ENCODE measurements around the gene ICE2. TPM values are rescaled to one million over a fixed set of nuclear protein-coding genes. Genes with fewer than 3 reads are reported as not detected.

ICE2 gene
- total RNA-seq, 1 experiment from 2014 or later = 62.8 TPM

- Histone ChIP-seq H3K9ac (ENCODE audit: low read length) (no peak overlapping the region), H3K4me2 (ENCODE audit: low read length) (no peak overlapping the region), H3K27ac (ENCODE audit: low read depth, low read length) (no peak overlapping the region), H4K20me1 (ENCODE audit: insufficient read depth) (no peaks in the 10 kb centered on the region), H3K36me3 (ENCODE audit: control insufficient read depth in 1 of 2, insufficient read depth in 2 of 2, low read length in 2 of 2) (peaks cover 0 to 8% of the 10 kb centered on the region in 2 experiments; a peak in 2 of 4 replicates), H3K27me3 (ENCODE audit: insufficient read depth, low read length) (no peaks in the 10 kb centered on the region), H3K4me1 (ENCODE audit: control insufficient read depth in 1 of 2, insufficient read depth in 2 of 2, low read length in 2 of 2) (no peaks in the 10 kb centered on the region), H3K9me2 (ENCODE audit: insufficient read depth) (no peaks in the 10 kb centered on the region), H3K79me2 (ENCODE audit: insufficient read depth, low read length) (no peaks in the 10 kb centered on the region), H2AFZ (ENCODE audit: low read depth, low read length, poor library complexity, severe bottlenecking) (no peak overlapping the region), H3K9me3 (ENCODE audit: control insufficient read depth in 1 of 2, insufficient read depth in 1 of 2, low read depth in 1 of 2, low read length in 2 of 2) (no peaks in the 10 kb centered on the region), H3K4me3 (replicated peaks in 1 of 2; ENCODE audit: low read depth in 1 of 2, low read length in 2 of 2) (no peak overlapping the region)
- TF ChIP-seq CEBPB (IDR thresholded peaks at IDR 0.05; ENCODE audit: low read depth) (no peak), POLR2AphosphoS5 (IDR thresholded peaks at IDR 0.05; ENCODE audit: low read depth, low read length) (no peak), EGR1 (IDR thresholded peaks at IDR 0.05; ENCODE audit: low read depth) (no peak), CTCF (IDR thresholded peaks at IDR 0.05 in 2 of 3, conservative IDR thresholded peaks at IDR 0.05 in 1 of 3; ENCODE audit: borderline replicate concordance in 1 of 3, insufficient read depth in 1 of 3, low read depth in 2 of 3, low read length in 2 of 3) (no peak), EZH2 (IDR thresholded peaks at IDR 0.05) (no peak), SIN3A (IDR thresholded peaks at IDR 0.05; ENCODE audit: low read depth) (no peak), ZFX (IDR thresholded peaks at IDR 0.05) (no peak), JUND (IDR thresholded peaks at IDR 0.05) (no peak), SRF (IDR thresholded peaks at IDR 0.05; ENCODE audit: low read depth) (no peak), EZH2phosphoT487 (IDR thresholded peaks at IDR 0.05; ENCODE audit: borderline replicate concordance) (no peak)
- TF ChIP-seq, protein P1, sequence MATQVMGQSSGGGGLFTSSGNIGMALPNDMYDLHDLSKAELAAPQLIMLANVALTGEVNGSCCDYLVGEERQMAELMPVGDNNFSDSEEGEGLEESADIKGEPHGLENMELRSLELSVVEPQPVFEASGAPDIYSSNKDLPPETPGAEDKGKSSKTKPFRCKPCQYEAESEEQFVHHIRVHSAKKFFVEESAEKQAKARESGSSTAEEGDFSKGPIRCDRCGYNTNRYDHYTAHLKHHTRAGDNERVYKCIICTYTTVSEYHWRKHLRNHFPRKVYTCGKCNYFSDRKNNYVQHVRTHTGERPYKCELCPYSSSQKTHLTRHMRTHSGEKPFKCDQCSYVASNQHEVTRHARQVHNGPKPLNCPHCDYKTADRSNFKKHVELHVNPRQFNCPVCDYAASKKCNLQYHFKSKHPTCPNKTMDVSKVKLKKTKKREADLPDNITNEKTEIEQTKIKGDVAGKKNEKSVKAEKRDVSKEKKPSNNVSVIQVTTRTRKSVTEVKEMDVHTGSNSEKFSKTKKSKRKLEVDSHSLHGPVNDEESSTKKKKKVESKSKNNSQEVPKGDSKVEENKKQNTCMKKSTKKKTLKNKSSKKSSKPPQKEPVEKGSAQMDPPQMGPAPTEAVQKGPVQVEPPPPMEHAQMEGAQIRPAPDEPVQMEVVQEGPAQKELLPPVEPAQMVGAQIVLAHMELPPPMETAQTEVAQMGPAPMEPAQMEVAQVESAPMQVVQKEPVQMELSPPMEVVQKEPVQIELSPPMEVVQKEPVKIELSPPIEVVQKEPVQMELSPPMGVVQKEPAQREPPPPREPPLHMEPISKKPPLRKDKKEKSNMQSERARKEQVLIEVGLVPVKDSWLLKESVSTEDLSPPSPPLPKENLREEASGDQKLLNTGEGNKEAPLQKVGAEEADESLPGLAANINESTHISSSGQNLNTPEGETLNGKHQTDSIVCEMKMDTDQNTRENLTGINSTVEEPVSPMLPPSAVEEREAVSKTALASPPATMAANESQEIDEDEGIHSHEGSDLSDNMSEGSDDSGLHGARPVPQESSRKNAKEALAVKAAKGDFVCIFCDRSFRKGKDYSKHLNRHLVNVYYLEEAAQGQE (IDR thresholded peaks at IDR 0.05; ENCODE audit: low read depth) = no peak
- intact Hi-C loops (cut with micrococcal nuclease) = no loop called here
- ChIA-PET POLR2A (no interaction called here), CTCF (no interaction called here), RAD21 (ENCODE audit: low non-redundant PET in 1 of 2, low total read pairs in 2 of 2, uncharacterized antibody in 2 of 2, unreplicated experiment in 2 of 2) (no interaction called here)
- ATAC-seq = no peak
- BruUV-seq (replicated peaks) = no TSS peak
- no peak for DNase-seq (ENCODE audit: low read depth, low spot score)
These were observed 18.0 kb downstream of the ICE2 start for GRCh38 chr15:60460931-60461330.

All from HCT116 (cell line).